Glutamatergic neuron (in vitro differentiated cells): Measurements from ENCODE around the gene ACBD4. TPM values are rescaled to one million over a fixed set of nuclear protein-coding genes. Genes with fewer than 3 reads are reported as not detected.

ENCODE experiments used
- DNase-seq: peaks from one replicate; pipeline ENCODE4 v3.0.0; 2022
- H3K27ac Mint-ChIP-seq: one replicate; pipeline ENCODE4 v1.8.0; 2020; ENCODE audit warnings: mild to moderate bottlenecking, mixed read lengths, inconsistent platforms; ENCODE audit not compliant: unreplicated experiment
- H3K27me3 Mint-ChIP-seq: one replicate; pipeline ENCODE4 v1.8.0; 2020; ENCODE audit warnings: mild to moderate bottlenecking, moderate library complexity, mixed read lengths, inconsistent platforms; ENCODE audit not compliant: unreplicated experiment
- H3K36me3 Mint-ChIP-seq: one replicate; pipeline ENCODE4 v1.8.0; 2020; ENCODE audit warnings: mild to moderate bottlenecking, mixed read lengths, inconsistent platforms; ENCODE audit not compliant: unreplicated experiment
- H3K4me1 Mint-ChIP-seq: one replicate; pipeline ENCODE4 v1.8.0; 2020; ENCODE audit warnings: mild to moderate bottlenecking, low read depth, mixed read lengths, inconsistent platforms; ENCODE audit not compliant: unreplicated experiment
- H3K4me3 Mint-ChIP-seq: one replicate; pipeline ENCODE4 v1.8.0; 2020; ENCODE audit warnings: mild to moderate bottlenecking, mixed read lengths, inconsistent platforms; ENCODE audit not compliant: unreplicated experiment
- H3K9me3 Mint-ChIP-seq: one replicate; pipeline ENCODE4 v1.8.0; 2020; ENCODE audit warnings: mild to moderate bottlenecking, moderate library complexity, mixed read lengths, inconsistent platforms; ENCODE audit not compliant: unreplicated experiment
- CTCF ChIP-seq: fragments of 200-600 bp; sonication (generic); IDR thresholded peaks from one replicate; pipeline ENCODE4 v1.5.0; 2021; ENCODE audit not compliant: partially characterized antibody, unreplicated experiment
- total RNA-seq: library from RNA; stranded (reverse); fragmentation: NEBNext Ultra II Directional; extraction: Animal tissue kit (Norgen Biotek cat#: 25700); gene quantifications from one replicate; pipeline ENCODE4 v1.2.1, GENCODE V29; 2021; ENCODE audit not compliant: unreplicated experiment

Gene ACBD4
- total RNA-seq, 1 donor from 2014 or later: 3.7 TPM

GRCh38 chr17:45132572-45133463 lies 2.7 kb upstream of the ACBD4 start:
- Mint-ChIP-seq H3K4me3 (peak overlapping the region; percentile 80), H3K4me1 (peaks cover 2% of the 10 kb centered on the region), H3K27me3 (peaks cover 4% of the 10 kb centered on the region), H3K27ac (no peak overlapping the region), H3K36me3 (no peaks in the 10 kb centered on the region), H3K9me3 (peaks cover 4% of the 10 kb centered on the region)
- peak; percentile 83 for DNase-seq
- peak; percentile 59 for TF ChIP-seq CTCF

GRCh38 chr17:45135978-45136791 lies 698 bp downstream of the ACBD4 start:
- Mint-ChIP-seq H3K4me1 (peaks cover 4% of the 10 kb centered on the region), H3K27ac (no peak overlapping the region), H3K27me3 (peaks cover 2% of the 10 kb centered on the region)

GRCh38 chr17:45136846-45137560 lies 1.5 kb downstream of the ACBD4 start:
- no peak for TF ChIP-seq CTCF
- peak overlapping the region; percentile 65 for H3K4me3 Mint-ChIP-seq

More at GRCh38 chr17:45135978-45136791, 698 bp downstream of the ACBD4 start:
- no peak for TF ChIP-seq CTCF
- peak; percentile 76 for DNase-seq
- Mint-ChIP-seq H3K4me3 (peak overlapping the region; percentile 65), H3K9me3 (peaks cover 2% of the 10 kb centered on the region), H3K36me3 (no peaks in the 10 kb centered on the region)

GRCh38 chr17:45137561-45138305 lies 2.2 kb downstream of the ACBD4 start:
- DNase-seq: no peak
- TF ChIP-seq CTCF: no peak
- Mint-ChIP-seq H3K4me3 (no peak overlapping the region), H3K4me1 (peaks cover 4% of the 10 kb centered on the region), H3K27me3 (peaks cover 2% of the 10 kb centered on the region), H3K36me3 (no peaks in the 10 kb centered on the region), H3K9me3 (peaks cover under 1% of the 10 kb centered on the region), H3K27ac (no peak overlapping the region)

More at GRCh38 chr17:45136846-45137560, 1.5 kb downstream of the ACBD4 start:
- peaks cover 2% of the 10 kb centered on the region for H3K27me3 Mint-ChIP-seq
- no peak overlapping the region for H3K27ac Mint-ChIP-seq
- peaks cover 4% of the 10 kb centered on the region for H3K4me1 Mint-ChIP-seq
- H3K36me3 Mint-ChIP-seq: no peaks in the 10 kb centered on the region
- no peaks in the 10 kb centered on the region for H3K9me3 Mint-ChIP-seq
- DNase-seq: no peak
